ENCODE measurements around the gene NHSL2.

The NHSL2 gene

DNA sequence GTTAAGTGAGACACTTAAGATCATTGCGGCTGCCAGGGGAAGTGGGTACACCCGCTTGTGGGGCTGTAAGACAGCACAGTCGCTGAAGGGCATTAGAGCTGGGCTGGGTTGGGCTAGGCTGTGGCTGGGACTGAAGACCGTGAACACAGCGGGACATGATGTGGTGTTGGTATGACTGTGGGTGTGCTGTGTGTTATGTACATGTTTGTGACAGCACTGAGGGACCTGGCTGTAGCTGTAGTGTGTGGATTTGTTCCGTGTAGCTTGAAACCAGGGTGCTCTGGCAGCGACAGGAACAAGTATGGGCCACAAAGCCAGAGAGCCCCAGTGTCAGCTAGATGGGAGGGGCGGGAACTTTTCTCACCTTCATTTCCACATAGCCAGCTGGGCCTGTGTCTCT is 82.1 kb downstream of the NHSL2 start:
- peak; percentile 57 for DNase-seq

DNA sequence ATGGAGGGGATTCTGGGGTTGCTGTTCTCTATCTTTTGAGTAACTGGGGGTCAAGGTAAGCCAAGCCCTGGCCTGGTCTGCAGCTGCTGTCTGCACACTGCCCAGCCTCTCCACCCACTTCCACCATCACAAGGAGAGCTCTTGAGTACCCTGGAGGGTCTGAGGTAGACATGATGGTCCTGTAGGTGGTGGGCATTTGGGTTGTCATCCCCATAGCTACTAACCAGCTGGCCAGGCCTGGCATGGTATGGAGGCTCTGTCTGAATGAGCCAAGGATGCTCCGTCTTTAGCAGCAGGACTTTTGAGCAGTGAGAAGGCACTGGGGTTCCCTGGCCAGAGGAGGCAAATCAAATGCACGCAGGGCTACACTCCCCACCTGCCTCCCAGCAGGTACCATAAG is 82.7 kb downstream of the NHSL2 start:
- no peak for DNase-seq

DNA sequence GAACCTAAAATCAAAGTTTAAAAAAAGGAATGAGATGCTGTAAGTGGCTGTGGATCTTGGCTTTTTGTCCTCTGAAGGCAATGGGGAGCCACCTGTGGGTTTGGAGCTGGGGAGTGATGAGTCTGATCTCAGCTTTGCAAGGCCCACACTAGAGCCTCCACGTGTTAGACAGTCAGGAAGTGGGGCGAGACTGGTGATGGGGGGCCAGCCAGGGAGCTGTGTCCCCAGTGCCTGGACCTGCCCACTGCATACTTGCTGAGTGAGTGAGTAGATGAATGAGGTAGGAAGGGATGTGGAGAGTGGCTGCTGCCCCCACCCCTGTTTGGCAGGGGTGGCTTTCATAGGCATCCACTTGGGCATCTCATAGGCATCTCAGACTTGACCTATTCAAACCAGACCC is 84.0 kb downstream of the NHSL2 start:
- DNase-seq, result no peak

DNA sequence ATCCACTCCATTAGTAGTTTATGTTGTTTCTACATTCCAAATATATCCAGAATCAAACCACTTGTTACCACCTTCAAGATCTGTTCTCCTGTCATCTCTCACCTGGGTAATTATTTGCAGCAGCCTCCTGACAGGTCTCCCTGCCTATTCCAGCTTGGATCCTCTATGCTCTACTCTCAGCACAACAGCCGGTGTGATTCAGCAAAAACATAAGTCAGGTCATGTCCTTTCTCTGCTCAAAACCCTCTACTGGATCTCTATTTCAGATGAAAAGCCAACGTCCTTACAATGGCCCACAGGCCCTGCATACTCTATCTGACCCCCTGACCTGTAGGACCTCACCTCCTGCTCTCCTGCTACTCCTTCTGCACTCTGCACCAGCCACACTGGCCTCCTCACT is 84.5 kb downstream of the NHSL2 start:
- DNase-seq, result no peak

DNA sequence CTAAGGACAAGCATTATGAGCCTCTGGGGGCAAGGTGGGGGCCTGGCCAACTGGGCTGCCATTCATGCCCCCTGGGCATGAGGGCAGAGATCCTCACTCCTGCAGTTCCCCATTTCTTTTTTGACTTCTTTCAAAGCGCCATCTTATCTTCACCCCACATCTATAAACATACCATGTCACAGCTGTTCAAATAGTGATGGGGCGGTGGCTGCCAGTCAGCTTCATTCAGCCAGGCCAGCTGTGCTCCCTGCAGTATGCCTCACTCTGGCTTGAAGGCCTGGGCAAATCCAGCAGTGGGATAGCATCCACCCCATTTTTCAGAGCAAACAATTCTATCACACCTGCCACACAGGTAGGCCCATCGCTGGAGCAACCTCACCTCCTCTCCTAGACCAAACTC is 85.5 kb downstream of the NHSL2 start:
- DNase-seq, result no peak

DNA sequence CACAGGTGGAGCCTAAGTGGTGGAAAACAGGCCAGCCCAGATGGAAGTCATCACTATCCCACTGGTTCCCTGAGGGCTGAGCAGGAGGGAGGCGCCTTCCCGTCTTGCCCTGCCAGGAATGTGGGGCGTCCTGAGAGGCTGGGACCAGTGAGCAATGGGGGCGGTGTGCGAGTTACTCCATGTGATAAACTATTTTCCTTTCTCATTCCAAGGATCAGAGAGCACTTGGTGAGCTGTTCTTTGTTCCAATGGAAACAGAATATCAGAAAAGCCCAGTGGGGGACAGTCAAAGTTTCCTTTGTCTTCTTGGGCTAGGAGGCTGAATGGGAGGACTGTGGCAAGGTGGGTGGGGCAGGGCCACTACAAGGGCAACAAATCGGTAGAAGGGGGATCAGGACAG is 86.2 kb downstream of the NHSL2 start:
- DNase-seq, result no peak

GRCh38 chrX:71997320-71997719 is 86.7 kb downstream of the NHSL2 start:
- DNase-seq, result no peak

DNA sequence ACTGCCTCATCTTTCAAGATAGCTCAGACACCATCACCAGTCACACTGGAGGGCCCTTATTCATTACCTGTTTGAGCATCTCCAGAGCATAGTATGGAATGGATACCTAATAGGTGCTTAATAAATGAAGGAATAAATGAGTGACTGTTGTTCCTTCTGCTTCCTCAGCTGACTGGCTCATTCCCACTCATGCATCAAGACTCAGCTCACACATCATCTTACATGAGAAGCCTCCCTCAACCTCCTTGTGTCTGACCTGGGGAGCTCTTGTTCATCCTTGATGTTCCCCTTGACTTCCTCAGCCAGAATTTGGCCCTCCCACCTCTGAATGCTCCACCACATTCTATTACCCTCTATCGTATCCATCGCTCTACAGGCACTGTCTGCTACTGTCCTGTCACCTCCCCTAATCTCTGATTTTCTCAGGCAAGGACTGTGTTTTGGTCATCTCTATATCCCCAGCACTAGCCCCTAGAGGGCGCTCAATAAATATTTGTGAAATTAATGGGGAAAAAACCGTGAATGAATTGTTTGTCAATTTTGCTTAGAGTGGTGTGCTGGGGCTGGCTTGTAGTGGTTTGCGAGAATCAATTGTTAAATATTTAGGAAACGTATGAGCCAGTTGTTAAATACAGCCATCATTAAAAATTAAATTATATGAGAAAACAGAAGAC is 88.3 kb downstream of the NHSL2 start:
- DNase-seq, result peak; percentile 61

DNA sequence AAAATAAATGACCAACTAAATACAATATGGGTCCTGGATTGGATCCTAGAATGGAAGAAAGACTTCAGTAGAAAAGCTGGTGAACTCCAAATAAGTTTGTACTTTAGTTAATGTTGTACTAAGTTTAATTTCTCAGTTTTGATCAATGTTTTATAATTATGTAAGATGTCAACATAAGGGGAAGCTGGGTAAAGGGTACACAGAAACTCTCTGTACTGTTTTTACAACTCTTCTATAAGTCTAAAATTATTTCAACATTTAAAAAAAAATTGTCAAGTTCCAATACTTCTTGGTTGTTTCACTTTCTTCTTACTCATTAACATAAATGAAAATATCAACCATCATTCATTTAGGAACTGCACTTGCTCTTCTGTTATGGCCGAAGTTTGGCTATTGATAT is 88.9 kb downstream of the NHSL2 start:
- no peak for DNase-seq

- DNase-seq, result no peak
These were observed 90.8 kb downstream of the NHSL2 start for GRCh38 chrX:72001471-72001870.

DNA sequence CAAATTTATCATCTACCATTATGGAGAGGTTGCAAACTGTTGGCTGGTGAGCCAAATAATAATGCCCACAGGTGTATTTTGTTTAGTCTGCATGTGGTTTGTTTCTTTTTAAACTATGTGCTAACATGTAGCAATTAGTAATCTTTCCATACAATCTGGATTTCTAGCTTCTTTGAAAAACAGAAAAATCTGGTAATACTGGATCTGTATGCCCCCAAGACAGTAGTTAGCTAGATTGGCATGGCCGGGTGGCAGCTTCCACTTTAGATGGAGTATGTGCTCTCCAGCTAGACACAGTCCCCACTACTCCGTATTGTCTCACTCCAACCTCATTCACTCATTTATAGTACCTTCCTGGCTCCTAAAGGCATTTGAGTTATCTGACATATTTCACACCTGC is 91.3 kb downstream of the NHSL2 start:
- no peak for DNase-seq

DNA sequence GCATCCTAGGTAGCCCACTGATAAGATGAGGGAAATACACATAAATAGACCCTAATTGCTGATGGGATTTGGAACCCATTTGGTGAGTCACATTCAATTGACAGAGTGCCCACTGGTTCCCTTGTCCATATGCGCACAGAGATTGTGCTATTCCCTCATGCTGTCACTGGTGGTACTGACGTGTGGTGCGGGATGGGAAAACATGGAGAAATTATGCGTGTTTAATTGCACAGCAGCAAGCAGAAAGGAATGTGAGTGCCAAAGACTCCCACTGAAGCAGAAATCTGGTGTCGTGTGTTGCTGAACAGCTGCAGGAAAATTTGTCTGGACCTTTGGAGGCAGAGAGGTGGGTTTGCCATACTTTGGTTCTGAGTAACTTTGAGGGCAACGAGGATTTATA is 92.2 kb downstream of the NHSL2 start:
- DNase-seq, result no peak

DNA sequence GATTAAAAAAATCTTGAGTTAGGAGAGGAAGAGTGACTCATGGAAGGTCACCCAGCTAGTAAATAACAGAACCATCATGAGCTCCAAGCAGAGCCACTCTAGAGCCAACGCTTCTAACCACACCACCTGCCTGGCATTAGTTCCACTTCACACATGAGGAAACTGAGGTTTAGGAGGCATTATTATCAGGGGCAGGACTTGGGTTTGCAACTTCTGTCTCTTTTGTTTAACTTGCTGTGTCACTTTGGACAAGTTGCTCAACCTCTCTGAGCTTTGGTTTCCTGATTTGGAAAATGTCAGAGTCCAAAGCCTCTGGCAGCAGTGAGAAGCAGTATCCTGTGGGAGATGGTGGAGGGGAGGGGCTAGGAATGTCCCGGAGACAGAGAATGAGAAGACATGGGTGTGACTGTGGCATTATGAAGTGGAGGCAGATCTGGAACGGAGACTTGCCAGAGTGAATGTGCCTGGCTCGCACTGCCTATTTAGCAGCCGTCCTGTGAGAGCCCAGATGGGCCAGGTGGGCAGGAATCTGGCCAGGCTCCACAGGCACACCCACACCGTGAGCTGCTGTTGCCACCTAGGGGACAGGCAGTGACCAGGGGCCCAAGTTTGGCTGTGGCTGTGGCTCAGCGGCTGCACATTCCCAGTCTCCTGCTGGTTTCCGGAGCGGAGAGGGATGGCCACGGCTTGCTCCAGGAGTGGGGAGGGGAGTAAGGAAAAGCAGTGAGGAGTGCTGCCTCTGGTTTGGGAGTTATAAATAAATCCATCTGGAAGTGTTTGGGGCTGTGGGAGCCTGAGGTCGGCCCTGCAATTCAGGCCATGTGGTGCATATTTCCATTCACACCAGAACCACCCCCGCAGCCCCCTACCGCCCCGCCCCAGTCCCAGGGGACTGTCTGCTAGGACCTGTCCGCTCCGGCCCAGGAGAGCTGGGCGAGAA is 93.4 kb downstream of the NHSL2 start:
- no peak for DNase-seq

GRCh38 chrX:72005046-72005445 is 94.4 kb downstream of the NHSL2 start:
- DNase-seq, result no peak

GRCh38 chrX:72006461-72006860 is 95.8 kb downstream of the NHSL2 start:
- DNase-seq, result no peak

- no peak for DNase-seq
These were observed 99.1 kb downstream of the NHSL2 start for GRCh38 chrX:72009731-72010130.

DNA sequence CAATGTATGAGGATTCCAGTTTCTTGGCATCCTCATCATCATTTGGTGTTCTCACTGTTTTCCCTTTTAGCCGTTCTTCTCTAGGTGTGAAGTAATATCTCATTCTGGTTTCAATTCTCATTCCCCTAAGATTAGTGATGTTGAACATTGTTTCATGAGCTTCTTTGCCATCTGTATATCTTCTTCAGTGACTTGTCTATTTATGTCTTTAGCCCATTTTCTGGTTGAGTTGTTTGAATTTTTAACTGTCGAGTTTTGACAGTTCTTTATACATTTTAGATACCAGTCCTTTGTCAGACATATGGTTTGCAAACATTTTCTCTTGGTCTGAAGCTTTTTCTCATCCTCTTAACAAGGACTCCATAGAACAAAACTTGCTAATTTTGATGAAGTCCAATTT is 101.1 kb downstream of the NHSL2 start:
- no peak for DNase-seq

DNA sequence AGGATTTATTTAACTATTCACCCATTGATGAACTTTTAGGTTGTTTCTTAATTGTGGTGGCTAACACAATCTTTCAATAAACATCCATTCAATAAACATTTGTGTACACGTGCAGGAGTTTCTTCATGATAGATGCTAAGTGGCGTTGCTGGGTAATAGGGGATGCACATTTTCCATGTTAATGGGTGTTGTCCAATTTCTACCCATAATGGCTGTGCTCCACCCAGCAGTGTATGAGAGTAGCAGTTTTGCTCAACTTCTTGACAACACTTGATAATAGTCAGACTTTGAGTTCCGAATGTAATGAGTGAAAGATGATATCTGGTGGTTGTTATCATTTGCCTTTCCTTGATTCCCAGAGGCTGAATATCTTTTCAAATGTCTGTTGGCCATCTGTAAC is 104.7 kb downstream of the NHSL2 start:
- no peak for DNase-seq

DNA sequence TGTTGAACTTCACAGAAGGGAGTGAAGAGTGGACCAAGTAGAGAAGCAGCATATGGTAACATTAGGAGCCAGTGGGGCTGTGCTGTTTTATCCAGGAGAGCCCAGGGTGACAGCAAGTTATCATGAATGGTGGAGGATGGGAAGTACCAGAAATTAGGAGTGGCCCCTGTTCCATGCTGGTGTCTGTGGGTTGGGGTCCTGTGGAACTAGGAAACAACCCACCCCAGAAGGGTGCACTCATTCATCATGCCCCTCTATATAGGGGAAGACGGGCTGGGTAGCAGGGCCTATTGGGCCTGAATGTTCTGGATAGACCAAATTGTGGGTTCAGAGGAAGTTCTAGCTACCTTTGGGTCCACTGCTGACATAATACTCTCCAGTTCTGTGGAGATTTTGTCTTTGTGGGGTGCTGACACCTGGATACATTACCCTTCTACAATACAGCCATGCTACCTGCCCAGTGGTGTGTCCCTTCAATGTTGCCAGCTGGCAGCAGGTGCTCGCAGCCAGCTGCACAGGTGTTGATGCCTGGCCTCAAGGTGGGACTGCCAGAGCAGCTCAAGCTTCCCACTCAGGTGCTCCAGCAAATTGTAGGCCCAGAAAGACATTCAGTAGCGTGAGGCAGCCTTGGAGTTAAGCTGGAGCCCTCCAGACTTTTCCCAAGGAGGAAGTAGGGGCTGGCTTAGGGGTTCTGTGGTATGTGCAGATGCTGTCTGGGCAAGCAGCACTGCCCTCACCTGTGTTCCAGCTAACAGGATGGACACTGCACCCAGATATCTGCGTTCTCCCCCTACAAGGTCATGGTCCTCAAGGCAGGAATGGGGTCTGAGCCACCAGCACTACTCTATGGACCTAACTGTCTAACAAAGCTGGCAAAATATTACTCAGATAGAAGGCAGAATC is 106.5 kb downstream of the NHSL2 start:
- no peak for DNase-seq

- peak; percentile 86 for DNase-seq
These were observed 107.8 kb downstream of the NHSL2 start for GRCh38 chrX:72018277-72019112.

GRCh38 chrX:72019487-72019886 is 108.8 kb downstream of the NHSL2 start:
- no peak for DNase-seq

DNA sequence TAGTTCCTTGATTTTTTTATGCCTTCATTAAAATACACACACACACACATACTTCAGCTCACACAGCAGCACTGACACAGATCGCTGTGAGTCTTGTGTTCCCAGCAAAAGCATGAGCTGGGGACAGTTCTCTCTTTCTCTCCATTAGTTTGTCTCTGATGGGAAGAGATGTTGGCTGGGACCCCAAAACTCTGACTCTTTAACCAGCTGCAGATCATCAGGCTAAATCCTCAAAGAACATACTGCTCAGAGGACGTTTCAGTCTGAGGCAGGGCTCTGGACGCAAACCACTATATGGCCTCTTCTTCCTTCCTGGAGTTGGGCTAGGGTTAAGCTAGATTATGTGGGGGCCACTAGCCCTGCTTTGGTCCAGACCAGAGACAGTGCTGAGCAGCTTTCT is 109.6 kb downstream of the NHSL2 start:
- no peak for DNase-seq
